GM21515 (cell line): Measurements from ENCODE around the gene SLC25A33.
A peak's percentile ranks its signal among the peaks of the same experiment; 100 is the strongest.

Source experiments
- ATAC-seq: cut with Tn5 transposase; IDR thresholded peaks from one replicate; pipeline ENCODE4 v1.9.1; 2021; ENCODE audit not compliant: unreplicated experiment

SLC25A33 gene

DNA sequence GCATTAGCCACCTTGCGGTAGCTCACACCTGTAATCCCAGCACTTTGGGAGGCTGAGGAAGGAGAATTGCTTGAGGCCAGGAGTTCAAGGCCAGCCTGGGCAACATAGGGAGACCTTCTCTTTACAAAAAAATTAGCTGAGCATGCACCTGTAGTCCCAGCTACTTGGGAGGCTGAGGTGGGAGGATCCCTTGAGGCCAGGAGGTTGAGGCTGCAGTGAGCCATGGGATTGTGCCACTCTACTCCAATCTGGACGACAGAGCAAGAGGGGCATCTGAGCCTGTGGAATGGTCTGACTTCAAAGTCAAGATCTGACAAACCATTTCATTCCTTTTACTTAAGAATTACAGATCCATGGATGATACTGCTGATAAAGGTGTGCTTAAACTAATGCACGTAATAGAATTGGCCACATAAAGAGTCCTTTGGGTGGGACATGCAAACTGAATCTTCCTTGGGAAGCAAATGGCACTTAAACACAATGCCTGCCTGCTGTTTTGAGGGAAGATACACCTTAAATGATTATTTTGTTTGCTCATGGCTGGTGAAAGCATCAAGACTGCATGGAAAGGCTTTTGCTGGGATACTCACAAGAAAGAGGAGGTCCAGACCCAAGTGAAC, 47.0 kb downstream of the SLC25A33 start:
- ATAC-seq = no peak

GRCh38 chr1:9588551-9589143, 49.4 kb downstream of the SLC25A33 start, which contains the start of gene TMEM201:
TSS of gene TMEM201 (plus strand) at chr1:9588911. CDS start at chr1:9588931, 20 bp downstream.
- ATAC-seq = peak; percentile 73

- peak; percentile 13 for ATAC-seq
These were observed 50.0 kb downstream of the SLC25A33 start for GRCh38 chr1:9589144-9589718.

DNA sequence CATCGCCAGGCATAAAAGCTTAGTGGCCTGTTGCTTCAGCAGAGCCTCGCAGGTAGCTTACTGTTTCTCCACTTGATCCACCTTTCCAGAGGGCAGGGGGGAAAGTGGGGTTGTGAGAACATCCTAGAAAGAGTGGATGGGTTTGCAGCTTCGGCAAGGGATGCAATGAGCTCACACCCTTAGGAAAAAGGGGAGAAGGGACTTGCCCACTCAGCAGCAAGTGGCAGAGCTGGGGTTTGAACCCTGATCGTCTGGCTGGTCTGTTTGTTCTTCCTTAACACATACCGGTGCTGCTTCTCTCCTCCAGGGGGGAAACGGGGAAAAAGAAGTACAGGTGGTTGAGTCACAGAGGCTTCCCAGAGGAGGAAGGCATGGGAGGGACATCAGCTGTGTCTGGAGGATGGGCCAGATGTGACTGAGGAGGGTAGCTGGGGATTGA, 50.5 kb downstream of the SLC25A33 start:
- ATAC-seq = no peak

- no peak for ATAC-seq
These were observed 50.9 kb downstream of the SLC25A33 start for GRCh38 chr1:9590201-9590600.

- ATAC-seq = no peak
These were observed 51.8 kb downstream of the SLC25A33 start for GRCh38 chr1:9590945-9591668.

- no peak for ATAC-seq
These were observed 52.6 kb downstream of the SLC25A33 start for GRCh38 chr1:9591669-9592509.

DNA sequence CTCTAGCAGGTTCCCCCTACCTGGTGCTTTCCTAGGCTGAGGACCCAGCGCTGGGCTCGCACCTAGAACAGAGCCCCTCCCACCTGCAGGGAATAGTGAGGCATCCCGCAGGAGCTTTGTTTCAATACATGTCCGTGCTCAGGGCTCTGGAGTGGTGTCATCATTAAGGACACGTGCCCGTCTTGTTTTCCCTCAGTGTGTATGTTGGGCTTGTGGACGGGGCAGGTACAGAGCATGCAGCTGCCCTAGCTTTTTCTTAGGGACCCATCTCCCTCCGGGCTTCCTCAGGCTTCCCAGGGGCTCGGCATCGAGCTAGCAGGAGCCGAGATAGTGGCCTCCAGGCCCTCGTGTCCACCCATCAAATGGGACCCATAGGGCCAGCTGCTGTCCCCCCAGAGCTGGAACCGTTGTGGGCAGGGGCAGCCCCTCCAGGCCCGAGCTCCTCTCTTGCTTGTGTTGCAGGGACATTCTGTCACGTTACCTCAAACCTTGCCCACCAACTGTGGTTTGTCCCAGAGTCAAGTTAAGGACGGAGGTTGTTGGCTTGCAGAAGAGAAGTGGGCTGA, 53.3 kb downstream of the SLC25A33 start:
- no peak for ATAC-seq

GRCh38 chr1:9593147-9593491, 53.9 kb downstream of the SLC25A33 start:
- ATAC-seq = no peak

GRCh38 chr1:9593492-9594465, 54.5 kb downstream of the SLC25A33 start:
- ATAC-seq = no peak

DNA sequence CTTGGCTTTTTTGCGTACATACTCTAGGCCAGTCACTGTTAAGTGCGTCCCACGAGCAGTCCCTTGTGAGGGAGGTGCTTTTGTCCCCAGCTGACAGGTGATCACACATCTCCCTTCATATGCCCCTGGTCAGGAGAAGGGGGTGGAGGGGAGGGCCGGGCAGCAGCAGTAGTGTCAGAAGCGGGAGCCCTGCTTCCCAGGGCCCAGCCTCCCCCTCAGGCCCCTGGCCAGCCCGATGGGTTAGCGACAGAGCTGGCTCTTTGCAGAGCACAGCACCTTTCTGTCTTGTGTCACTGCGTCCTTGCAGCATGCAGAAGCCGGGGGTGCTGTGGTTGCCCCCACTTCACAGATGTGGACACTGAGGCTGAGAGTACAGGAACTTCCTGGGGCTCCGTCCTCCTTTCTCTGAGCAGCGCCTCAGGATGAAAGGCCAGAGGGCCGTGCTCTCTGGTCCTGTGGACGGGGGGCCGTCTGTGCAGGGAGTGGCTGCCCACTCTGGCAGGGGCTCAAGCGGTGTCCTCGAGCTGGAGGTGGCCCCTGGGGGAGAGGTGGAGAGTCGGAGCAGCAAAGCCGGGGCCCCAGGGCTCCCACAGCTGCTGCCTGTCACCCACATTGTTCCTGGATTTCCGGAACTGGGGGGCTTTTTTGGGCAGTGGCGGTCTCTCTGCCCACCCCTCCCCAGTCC, 55.3 kb downstream of the SLC25A33 start:
- ATAC-seq = no peak

DNA sequence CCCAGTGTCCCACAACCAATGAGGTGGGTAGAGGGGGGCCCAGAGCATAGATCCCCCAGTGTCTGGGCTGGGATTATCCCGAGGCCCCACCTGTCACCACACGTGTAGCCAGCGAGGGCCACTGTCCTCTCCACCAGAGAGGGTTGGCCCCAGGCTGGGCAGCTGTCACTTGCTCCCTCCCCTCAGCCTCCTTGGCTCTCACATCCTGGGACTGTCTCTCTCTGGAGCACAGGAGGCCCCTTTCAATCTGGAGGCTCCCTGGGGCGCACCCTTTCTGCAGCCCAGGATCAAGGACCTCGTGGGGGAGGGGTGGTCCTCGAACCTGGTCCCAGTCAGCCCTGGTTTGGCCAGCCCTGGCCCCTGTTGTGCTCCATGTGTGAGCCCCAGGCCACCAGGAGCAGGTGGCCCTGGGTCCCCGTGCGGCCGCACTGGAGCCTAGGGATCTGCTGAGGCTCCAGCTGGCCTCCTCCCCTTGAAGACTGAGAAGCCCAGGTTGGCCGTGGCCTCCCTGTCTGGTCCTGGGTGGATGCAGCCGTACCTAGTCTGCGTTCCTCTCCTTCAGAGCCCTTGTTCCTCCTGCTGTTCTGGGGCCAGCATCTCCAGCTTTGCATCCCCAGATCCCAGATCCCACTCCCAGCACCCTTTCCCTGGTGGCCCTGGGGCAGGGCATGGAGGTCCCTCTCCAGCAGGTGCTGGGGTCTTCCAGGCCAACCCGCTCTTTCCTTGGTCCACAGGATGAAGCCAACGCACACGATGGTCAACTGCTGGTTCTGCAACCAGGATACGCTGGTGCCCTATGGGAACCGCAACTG, 56.1 kb downstream of the SLC25A33 start:
- no peak for ATAC-seq

GRCh38 chr1:9595968-9596340, 56.7 kb downstream of the SLC25A33 start:
- no peak for ATAC-seq

DNA sequence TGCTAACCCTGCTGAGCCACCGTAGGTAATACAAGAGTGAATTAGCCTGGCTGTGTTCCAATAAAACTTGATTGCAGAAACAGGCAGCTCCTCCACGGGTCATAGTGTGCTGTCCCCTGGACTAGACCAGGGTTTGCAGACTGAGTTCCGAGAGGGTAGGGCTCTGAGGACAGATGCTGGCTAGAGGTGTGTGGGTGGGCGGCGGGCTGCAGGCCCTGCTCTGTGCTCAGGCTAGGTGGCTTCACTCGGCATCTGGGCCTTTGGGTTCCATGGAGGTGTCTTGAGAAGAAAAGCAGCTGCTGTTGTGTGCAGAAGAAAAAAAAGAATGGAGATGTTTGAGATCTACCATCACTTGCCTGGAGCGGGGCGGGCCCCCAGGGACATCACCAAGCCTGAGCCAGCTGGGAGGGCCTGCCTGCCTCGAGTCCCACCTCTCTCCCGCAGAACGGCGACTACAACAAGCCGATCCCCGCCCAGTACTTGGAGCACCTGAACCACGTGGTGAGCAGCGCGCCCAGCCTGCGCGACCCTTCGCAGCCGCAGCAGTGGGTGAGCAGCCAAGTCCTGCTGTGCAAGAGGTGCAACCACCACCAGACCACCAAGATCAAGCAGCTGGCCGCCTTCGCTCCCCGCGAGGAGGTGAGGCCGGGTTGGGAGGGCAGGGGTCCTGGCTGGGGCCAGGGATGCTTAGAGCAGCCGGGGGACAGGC, 57.3 kb downstream of the SLC25A33 start:
- no peak for ATAC-seq

- ATAC-seq = no peak
These were observed 58.4 kb downstream of the SLC25A33 start for GRCh38 chr1:9597361-9598315.

GRCh38 chr1:9598316-9598700, 59.0 kb downstream of the SLC25A33 start:
- ATAC-seq = no peak
